K562 (cell line): ENCODE data around the gene CREB3L2. TPM values are rescaled to one million over a fixed set of nuclear protein-coding genes. Genes with fewer than 3 reads are reported as not detected.

Source experiments
- ATAC-seq: fragments of 200-7000 bp; cut with Tn5 transposase; 3 replicates; pipeline ENCODE4 v1.9.1; 2020; ENCODE audit warnings: moderate library complexity
- BruUV-seq: library from RNA; stranded (reverse); fragments of 400-500 nt; replicated peaks from 2 replicates; lab custom pipeline; 2021; lab: Mats Ljungman, UMichigan
- CTCF ChIA-PET: fragments of 300-600 bp; formaldehyde crosslinking; extraction: SDS; loops from one replicate; lab custom pipeline; 2021; ENCODE audit warnings: low intra/inter-chr PET ratio; lab: Yijun Ruan, JAX
- POLR2A ChIA-PET: fragments of 300-600, 350-650 bp; sonication (Branson Sonifier 250); formaldehyde crosslinking; extraction: SDS; loops from one replicate; lab custom pipeline; 2021; ENCODE audit warnings: antibody characterized with exemption, inconsistent platforms; lab: Yijun Ruan, JAX
- DNase-seq, 4 experiments: peaks; one replicate each; pipeline versions ENCODE4 v3.0.0 to v3.0.0-alpha.2; 2011 to 2018; ENCODE audit warnings: low spot score in 3 of 4, mixed read lengths in 3 of 4; ENCODE audit errors: extremely low read depth in 1 of 4
- FAIRE-seq: peaks from 2 replicates; lab custom pipeline; 2011; peaks lifted over from hg19 to GRCh38; lab: Jason Lieb, UNC
- H2AFZ ChIP-seq: 2 replicates; pipeline ENCODE4 v1.6.0; 2011; ENCODE audit warnings: low read depth, low read length, control low read depth, inconsistent platforms
- H3K27ac ChIP-seq: fragments of 200-600 bp; 3 replicates; pipeline ENCODE4 v1.8.0; 2011; ENCODE audit warnings: low read depth, mild to moderate bottlenecking, control low read depth, inconsistent platforms, low read length, moderate library complexity, mixed read lengths; ENCODE audit errors: extremely low read depth
- H3K27me3 ChIP-seq, 2 experiments: fragments of 300-600 bp in 1 of 2; 2 replicates in 1 of 2; 3 replicates in 1 of 2; pipeline versions ENCODE4 v1.6.0 to v1.8.0; 2011; ENCODE audit warnings: inconsistent platforms in 2 of 2, low read length in 2 of 2, mild to moderate bottlenecking in 1 of 2, mixed read lengths in 1 of 2, moderate library complexity in 1 of 2; ENCODE audit not compliant: control insufficient read depth in 2 of 2, insufficient read depth in 2 of 2
- H3K36me3 ChIP-seq: fragments of 300-600 bp; 3 replicates; pipeline ENCODE4 v1.8.0; 2011; ENCODE audit warnings: mild to moderate bottlenecking, low read length, inconsistent platforms; ENCODE audit not compliant: control insufficient read depth, insufficient read depth
- H3K4me1 ChIP-seq, 2 experiments: fragments of 200-600 bp in 1 of 2; replicated peaks in 1 of 2; 2 replicates in 1 of 2; 3 replicates in 1 of 2; pipeline versions ENCODE4 v1.5.1 to v1.8.0; 2011; ENCODE audit warnings: inconsistent platforms in 2 of 2, low read length in 2 of 2, mild to moderate bottlenecking in 1 of 2, mixed read lengths in 1 of 2, moderate library complexity in 1 of 2; ENCODE audit not compliant: control insufficient read depth in 2 of 2, insufficient read depth in 2 of 2
- H3K4me2 ChIP-seq: 2 replicates; pipeline ENCODE4 v1.6.1; 2011; ENCODE audit warnings: low read length, control low read depth, inconsistent platforms, mixed read lengths; ENCODE audit not compliant: insufficient read depth
- H3K4me3 ChIP-seq: fragments of 200-600 bp; sonication (generic), shearing (Covaris generic); 2 replicates; pipeline ENCODE4 v1.5.1; 2016; ENCODE audit warnings: control low read depth, inconsistent platforms
- H3K79me2 ChIP-seq: fragments of 200-600 bp; 3 replicates; pipeline ENCODE4 v1.8.0; 2011; ENCODE audit warnings: low read length, inconsistent platforms; ENCODE audit not compliant: control insufficient read depth, insufficient read depth
- H3K9ac ChIP-seq, 2 experiments: 2 replicates each; pipeline versions ENCODE4 v1.6.0 to v1.6.1; 2011; ENCODE audit warnings: low read depth in 2 of 2, low read length in 2 of 2, control low read depth in 1 of 2, inconsistent platforms in 1 of 2, mild to moderate bottlenecking in 1 of 2, mixed read lengths in 1 of 2; ENCODE audit not compliant: insufficient read depth in 1 of 2
- H3K9me1 ChIP-seq: one replicate; pipeline ENCODE4 v1.6.0; 2011; ENCODE audit warnings: inconsistent platforms, mild to moderate bottlenecking, low read length, moderate library complexity; ENCODE audit not compliant: control insufficient read depth, insufficient read depth
- H3K9me3 ChIP-seq: replicated peaks from 2 replicates; pipeline ENCODE4 v1.5.1; 2011; ENCODE audit warnings: low read depth, low read length, inconsistent platforms; ENCODE audit not compliant: control insufficient read depth, insufficient read depth
- H4K20me1 ChIP-seq: replicated peaks from 2 replicates; pipeline ENCODE4 v1.6.1; 2011; ENCODE audit warnings: low read length, inconsistent platforms, mixed read lengths; ENCODE audit not compliant: control insufficient read depth, insufficient read depth
- CEBPG ChIP-seq, 3 experiments: fragments of 200-800 bp in 1 of 3; sonication (Bioruptor generic) in 1 of 3; sonication (generic) in 1 of 3; formaldehyde crosslinking in 1 of 3; IDR thresholded peaks in 2 of 3; conservative IDR thresholded peaks in 1 of 3; 2 replicates each; pipeline versions ENCODE4 v1.6.1 to v1.8.0; 2016 to 2022; ENCODE audit warnings: missing compliant biosample characterization in 2 of 3, missing genetic modification characterization in 2 of 3, mild to moderate bottlenecking in 1 of 3, missing genetic modification reagents in 1 of 3
- ETS2 ChIP-seq: IDR thresholded peaks from 2 replicates; pipeline ENCODE4 v1.6.1; 2016; ENCODE audit warnings: borderline replicate concordance, missing genetic modification characterization, mild to moderate bottlenecking, moderate library complexity, missing compliant biosample characterization; ENCODE audit not compliant: poor library complexity, severe bottlenecking
- ETV6 ChIP-seq, 3 experiments: fragments of 150-350 bp in 1 of 3; sonication (generic) in 1 of 3; formaldehyde crosslinking in 1 of 3; IDR thresholded peaks; 2 replicates each; pipeline versions ENCODE4 v1.6.1 to v1.8.0; 2014 to 2022; ENCODE audit warnings: borderline replicate concordance in 2 of 3, low read depth in 2 of 3, antibody characterized with exemption in 1 of 3, low read length in 1 of 3, mild to moderate bottlenecking in 1 of 3, missing genetic modification reagents in 1 of 3
- GABPB1 ChIP-seq: sonication (generic); formaldehyde crosslinking; IDR thresholded peaks from 2 replicates; pipeline ENCODE4 v1.8.0; 2022; ENCODE audit warnings: mild to moderate bottlenecking, missing genetic modification reagents
- HLTF ChIP-seq: fragments of 450-650 bp; IDR thresholded peaks from 2 replicates; pipeline ENCODE4 v1.6.1; 2016
- MAFF ChIP-seq: IDR thresholded peaks from 2 replicates; pipeline ENCODE4 v1.6.1; 2012; ENCODE audit warnings: low read length, improper control_type of control experiment
- MEF2A ChIP-seq: IDR thresholded peaks from 2 replicates; pipeline ENCODE4 v1.6.1; 2011; ENCODE audit warnings: low read depth, mild to moderate bottlenecking, low read length, moderate library complexity; ENCODE audit not compliant: control insufficient read depth
- NCOA4 ChIP-seq: fragments of 450-650 bp; IDR thresholded peaks from 2 replicates; pipeline ENCODE4 v1.6.1; 2018; ENCODE audit warnings: mild to moderate bottlenecking; ENCODE audit not compliant: partially characterized antibody
- NCOA6 ChIP-seq: fragments of 450-650 bp; IDR thresholded peaks from 2 replicates; pipeline ENCODE4 v1.6.1; 2017; ENCODE audit warnings: mild to moderate bottlenecking
- RBM14 ChIP-seq: fragments of 200-400 bp; formaldehyde crosslinking; IDR thresholded peaks from 2 replicates; pipeline ENCODE4 v1.6.1; 2018; ENCODE audit warnings: low read depth, mild to moderate bottlenecking, low read length, moderate library complexity, borderline replicate concordance; ENCODE audit not compliant: insufficient read depth
- SMAD2 ChIP-seq: fragments of 150-350 bp; IDR thresholded peaks from 2 replicates; pipeline ENCODE4 v1.6.1; 2014; ENCODE audit warnings: low read depth, mild to moderate bottlenecking, low read length
- TRIM28 ChIP-seq: fragments of 450-650 bp; IDR thresholded peaks from 2 replicates; pipeline ENCODE4 v1.6.1; 2017
- ZNF124 ChIP-seq: sonication (generic); formaldehyde crosslinking; IDR thresholded peaks from 2 replicates; pipeline ENCODE4 v1.8.1; 2022; ENCODE audit warnings: missing genetic modification reagents
- ZNF311 ChIP-seq: fragments of 250-450 bp; sonication (Bioruptor Pico); IDR thresholded peaks from 2 replicates; pipeline ENCODE4 v1.4.0; 2020; ENCODE audit warnings: mild to moderate bottlenecking, moderate library complexity
- ZNF316 ChIP-seq: fragments of 450-650 bp; IDR thresholded peaks from 2 replicates; pipeline ENCODE4 v1.6.1; 2016
- ZNF584 ChIP-seq: fragments of 200-800 bp; sonication (Bioruptor generic); IDR thresholded peaks from 2 replicates; pipeline ENCODE4 v1.6.1; 2016; ENCODE audit warnings: low read depth, mild to moderate bottlenecking, missing genetic modification characterization, missing compliant biosample characterization
- WGBS: fragments of 100-300 bp; shearing (Covaris generic); methylation state at CpG from one replicate; pipeline ENCODE4 v1.1.6; 2016; ENCODE audit warnings: low coverage, mixed read lengths; ENCODE audit not compliant: insufficient coverage; ENCODE audit errors: missing lambda C conversion rate; 5-methylcytosine and 5-hydroxymethylcytosine counted together
- in situ Hi-C: fragments of 300-500 bp; cut with MboI; formaldehyde crosslinking; loops from 4 replicates; pipeline ENCODE4 v1.15.0; 2018; ENCODE audit warnings: inconsistent platforms, mixed read lengths
- intact Hi-C: fragments of 100-400 bp; cut with micrococcal nuclease; formaldehyde crosslinking; loops from 2 replicates; pipeline ENCODE4 v1.14.2; 2022
- polyA plus RNA-seq, 8 experiments: library from polyadenylated mRNA; depleted of rRNA in 4 of 8; stranded (reverse) in 5 of 8; unstranded in 3 of 8; fragments of >200 nt; fragmentation: Nextera tagmentation in 2 of 8; fragmentation: Illumina TruSeq in 1 of 8; extraction: Ambion mirVana in 2 of 8; extraction: Trizol in 1 of 8; gene quantifications; 2 replicates each; pipeline versions ENCODE4 v1.2.1 to v1.2.3, GENCODE V29; 2011 to 2014; ENCODE audit warnings: inconsistent platforms in 1 of 8, missing spikeins in 1 of 8
- total RNA-seq, 7 experiments: library from RNA; depleted of rRNA in 6 of 7; stranded (reverse); fragments of >200 nt in 6 of 7; fragmentation: Illumina TruSeq in 2 of 7; extraction: Trizol in 2 of 7; gene quantifications; 2 replicates each; pipeline versions ENCODE4 v1.2.1 to v1.2.3, GENCODE V29; 2011 to 2021; ENCODE audit warnings: low replicate concordance in 1 of 7
- TF ChIP-seq, protein P1 (sequence below): sonication (generic); formaldehyde crosslinking; IDR thresholded peaks from 2 replicates; pipeline ENCODE4 v1.5.0; 2020; ENCODE audit warnings: missing genetic modification reagents

CREB3L2 gene
- total and polyA plus RNA-seq, 9 of the 15 experiments (the other 6 are each of a cell fraction or from before 2014, with no cell fraction given), result 7.1 to 45.6 (median 15.8) TPM

GRCh38 chr7:137888241-137888640 lies 113.6 kb downstream of the CREB3L2 start:
- intact Hi-C loops, result no loop called here
- no peaks in the 10 kb centered on the region for H3K79me2 ChIP-seq
- ChIA-PET CTCF (interaction anchor here (0.6 kb wide), 1 partner anchor 13 kb away, joined by 4 read pairs; no protein-coding TSS in a partner anchor), POLR2A (no interaction called here)
- 75% methylated on average over 2 of the region's 2 CpGs for WGBS
- no peak overlapping the region for H3K4me3 ChIP-seq
- no TSS peak for BruUV-seq
- H3K4me1 ChIP-seq, result peaks cover 0 to 2% of the 10 kb centered on the region in 2 experiments; a peak in 2 of 5 replicates
- FAIRE-seq, result no peak
- TF ChIP-seq ZNF316, result no peak
- TF ChIP-seq CEBPG (CRISPR knock-in tag; IDR thresholded peaks at IDR 0.05), result no peak
- TF ChIP-seq CEBPG (tag; conservative IDR thresholded peaks at IDR 0.05 in 1 of 2, IDR thresholded peaks at IDR 0.05 in 1 of 2), result no peak
- no peak for TF ChIP-seq ZNF124
- TF ChIP-seq MAFF, result no peak
- TF ChIP-seq, all 486 proteins: peak for 0
- Histone ChIP-seq H3K27me3 (no peaks in the 10 kb centered on the region), H3K36me3 (peaks cover 59% of the 10 kb centered on the region; the same call in 2 of the 3 replicates), H3K9ac (no peak overlapping the region), H3K9me3 (no peaks in the 10 kb centered on the region), H3K9me1 (no peaks in the 10 kb centered on the region), H3K27ac (no peak overlapping the region), H2AFZ (no peak overlapping the region), H3K4me2 (no peak overlapping the region), H4K20me1 (no peaks in the 10 kb centered on the region)
- DNase-seq, result no peak
- no peak for ATAC-seq
- in situ Hi-C loops, result no loop called here

GRCh38 chr7:137886746-137887145 lies 115.1 kb downstream of the CREB3L2 start:
- in situ Hi-C loops (no loop called here), intact Hi-C loops (no loop called here)
- no peaks in the 10 kb centered on the region for H4K20me1 ChIP-seq
- H3K9me3 ChIP-seq, result no peaks in the 10 kb centered on the region
- H3K4me2 ChIP-seq, result no peak overlapping the region
- ATAC-seq (no peak), FAIRE-seq (no peak), DNase-seq (no peak)
- peaks cover 61% of the 10 kb centered on the region for H3K36me3 ChIP-seq
- peaks cover 3 to 14% of the 10 kb centered on the region in 2 experiments; a peak in 3 of 5 replicates for H3K4me1 ChIP-seq
- CTCF ChIA-PET, result no interaction called here
- H3K27me3 ChIP-seq, result no peaks in the 10 kb centered on the region
- no peak overlapping the region for H3K27ac ChIP-seq
- POLR2A ChIA-PET, result interaction anchor here (0.5 to 0.6 kb wide), 2 partner anchors 10 to 115 kb away, joined by 5 read pairs; no protein-coding TSS in a partner anchor
- H3K9ac ChIP-seq, result no peak overlapping the region
- WGBS, result 55% methylated on average over 2 of the region's 2 CpGs
- no peaks in the 10 kb centered on the region for H3K79me2 ChIP-seq
- peaks cover 3% of the 10 kb centered on the region for H3K9me1 ChIP-seq
- no peak overlapping the region for H3K4me3 ChIP-seq
- no TSS peak for BruUV-seq
- H2AFZ ChIP-seq, result no peak overlapping the region
- no peak for TF ChIP-seq ZNF311
- no peak for TF ChIP-seq ETS2 (tag)
- TF ChIP-seq GABPB1 (CRISPR knock-in tag), result no peak
- TF ChIP-seq ETV6 (IDR thresholded peaks at IDR 0.05; ENCODE audit: borderline replicate concordance in 1 of 2, low read depth in 2 of 2, low read length in 1 of 2), result no peak
- TF ChIP-seq ETV6 (CRISPR knock-in tag; IDR thresholded peaks at IDR 0.05; ENCODE audit: borderline replicate concordance), result no peak
- TF ChIP-seq ZNF584 (CRISPR knock-in tag), result no peak
- no peak for TF ChIP-seq TRIM28
- no peak for TF ChIP-seq NCOA6
- TF ChIP-seq, protein P1, sequence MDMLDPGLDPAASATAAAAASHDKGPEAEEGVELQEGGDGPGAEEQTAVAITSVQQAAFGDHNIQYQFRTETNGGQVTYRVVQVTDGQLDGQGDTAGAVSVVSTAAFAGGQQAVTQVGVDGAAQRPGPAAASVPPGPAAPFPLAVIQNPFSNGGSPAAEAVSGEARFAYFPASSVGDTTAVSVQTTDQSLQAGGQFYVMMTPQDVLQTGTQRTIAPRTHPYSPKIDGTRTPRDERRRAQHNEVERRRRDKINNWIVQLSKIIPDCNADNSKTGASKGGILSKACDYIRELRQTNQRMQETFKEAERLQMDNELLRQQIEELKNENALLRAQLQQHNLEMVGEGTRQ (CRISPR knock-in tag), result no peak
- no peak for TF ChIP-seq NCOA4
- TF ChIP-seq HLTF, result no peak
- TF ChIP-seq SMAD2, result no peak
- TF ChIP-seq RBM14, result no peak
- no peak for TF ChIP-seq MEF2A
